Ramos (cell line): ENCODE results near the gene CAPZB.

Experiments
- in situ Hi-C: fragments of 300-500 bp; cut with MboI; formaldehyde crosslinking; loops from one replicate; pipeline ENCODE4 v1.14.3; 2022; ENCODE audit warnings: low sequenced_read_pairs; ENCODE audit not compliant: unreplicated experiment

Gene CAPZB

DNA sequence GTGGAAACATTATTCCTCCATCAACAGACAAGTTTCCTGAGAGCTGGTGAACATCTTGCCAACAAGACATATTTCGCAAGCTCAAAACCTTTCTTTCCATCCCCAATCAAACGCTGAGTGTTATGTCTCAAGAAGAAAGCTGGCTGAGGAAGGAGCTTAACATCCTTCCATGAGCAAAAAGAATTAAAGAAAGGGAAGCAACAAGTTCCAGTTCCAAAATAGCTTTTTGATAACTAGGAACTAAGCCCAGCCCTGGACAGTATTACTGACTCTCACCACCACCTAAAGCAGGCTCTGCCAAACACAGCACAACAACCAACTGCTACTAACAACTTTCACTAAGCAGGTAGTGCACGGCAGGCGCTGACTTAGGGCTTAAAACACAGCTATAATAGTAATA is 50.2 kb downstream of the CAPZB start:
- in situ Hi-C loops, result no loop called here

- in situ Hi-C loops, result no loop called here
Measured at GRCh38 chr1:19433719-19433998, 51.7 kb downstream of the CAPZB start.

DNA sequence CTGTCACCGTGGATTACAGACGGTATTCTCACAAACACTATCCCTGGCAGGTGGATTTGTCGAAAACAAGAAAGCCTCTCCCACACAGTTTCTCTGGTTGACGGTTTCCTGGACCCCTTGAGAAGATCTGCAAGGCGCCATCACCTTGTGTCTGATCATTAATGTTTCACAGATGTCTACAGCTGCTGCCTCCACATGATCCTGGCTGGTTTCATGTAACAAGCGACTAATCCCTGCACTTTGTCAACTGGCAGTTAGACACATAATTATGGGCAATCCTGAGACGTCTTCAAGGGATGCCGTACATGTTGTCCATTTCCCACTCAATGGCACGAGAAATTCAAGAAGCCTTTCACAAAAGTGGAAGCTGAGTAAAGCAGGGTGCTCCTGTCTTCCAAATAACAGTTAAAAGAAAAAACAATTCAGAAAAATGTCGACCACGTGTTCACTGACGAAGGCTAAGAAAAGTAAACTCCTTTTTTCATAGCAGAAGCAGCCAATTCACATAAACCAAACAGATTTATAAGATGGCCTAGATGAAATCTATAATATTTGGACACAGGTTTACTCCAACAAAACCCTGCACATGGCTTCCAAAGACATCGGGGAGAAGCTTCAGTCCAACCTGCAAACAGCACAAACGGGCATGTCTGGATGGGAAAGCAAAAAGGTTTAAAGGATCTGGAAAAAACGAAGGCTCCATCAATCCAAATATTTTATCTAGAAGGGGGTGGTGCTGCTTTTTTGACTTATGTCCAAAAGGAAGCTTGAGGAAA is 52.2 kb downstream of the CAPZB start:
- in situ Hi-C loops, result no loop called here

DNA sequence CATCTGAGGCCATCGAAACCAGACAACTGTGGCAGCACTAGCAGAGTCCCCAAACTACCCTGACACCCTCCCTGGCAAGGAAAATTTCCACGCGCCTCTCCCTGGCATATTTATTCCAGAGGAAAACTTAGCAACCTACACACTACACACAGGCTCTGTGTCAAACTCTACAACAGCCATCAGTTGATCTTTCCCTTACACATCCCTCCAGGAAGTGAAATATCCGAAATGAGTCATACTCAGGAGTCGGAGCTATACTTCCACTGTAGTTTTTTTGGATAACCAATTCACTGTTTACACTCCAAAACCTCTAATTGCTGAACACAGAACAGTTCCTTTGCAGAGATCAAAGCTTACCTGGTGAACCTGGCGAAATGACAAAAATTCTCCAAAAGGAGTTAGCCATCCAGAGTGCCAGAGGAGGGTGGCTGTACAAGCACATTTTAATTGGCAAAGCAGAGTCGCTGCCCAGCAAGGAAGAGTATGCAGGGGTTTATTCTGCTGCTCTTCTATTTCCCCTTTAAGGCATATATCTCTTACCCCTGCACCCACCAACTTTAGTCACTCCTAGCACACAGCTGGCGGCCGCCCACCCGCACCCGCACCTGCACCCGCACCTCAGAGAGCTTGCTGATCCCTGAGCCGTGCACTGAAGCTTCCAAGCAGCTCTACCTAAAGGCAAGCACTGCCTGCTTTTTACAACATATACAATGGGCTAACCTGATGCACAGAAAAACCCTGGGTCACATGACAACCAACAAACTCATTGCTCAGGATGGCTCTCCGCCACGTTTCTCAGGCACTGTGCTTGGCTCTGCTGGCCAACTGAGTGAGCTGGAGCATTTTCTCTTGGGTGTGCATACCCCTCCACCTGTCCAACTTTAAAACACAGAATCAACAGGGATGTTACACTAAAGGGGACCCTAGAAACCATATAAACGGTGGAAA is 54.9 kb downstream of the CAPZB start:
- in situ Hi-C loops, result no loop called here

DNA sequence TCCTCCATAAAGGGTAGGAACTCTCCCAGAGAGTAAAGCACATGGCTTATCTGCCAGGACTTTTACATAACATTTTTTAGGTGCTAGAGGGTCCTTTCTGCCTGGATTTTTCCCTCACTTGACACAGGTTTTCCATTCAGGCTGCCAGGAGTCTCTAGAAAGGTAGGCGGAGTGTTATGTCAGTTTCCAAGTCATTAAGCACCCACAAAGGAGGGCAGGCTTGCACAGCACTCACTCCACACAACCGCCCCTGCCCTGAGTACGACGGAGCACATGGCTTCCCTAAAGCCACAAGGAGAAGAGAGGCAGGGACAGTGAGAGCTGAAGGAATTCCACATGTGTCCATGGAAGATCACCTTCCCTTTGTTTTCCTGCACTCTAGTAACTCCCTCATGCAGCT is 55.7 kb downstream of the CAPZB start:
- in situ Hi-C loops, result no loop called here

DNA sequence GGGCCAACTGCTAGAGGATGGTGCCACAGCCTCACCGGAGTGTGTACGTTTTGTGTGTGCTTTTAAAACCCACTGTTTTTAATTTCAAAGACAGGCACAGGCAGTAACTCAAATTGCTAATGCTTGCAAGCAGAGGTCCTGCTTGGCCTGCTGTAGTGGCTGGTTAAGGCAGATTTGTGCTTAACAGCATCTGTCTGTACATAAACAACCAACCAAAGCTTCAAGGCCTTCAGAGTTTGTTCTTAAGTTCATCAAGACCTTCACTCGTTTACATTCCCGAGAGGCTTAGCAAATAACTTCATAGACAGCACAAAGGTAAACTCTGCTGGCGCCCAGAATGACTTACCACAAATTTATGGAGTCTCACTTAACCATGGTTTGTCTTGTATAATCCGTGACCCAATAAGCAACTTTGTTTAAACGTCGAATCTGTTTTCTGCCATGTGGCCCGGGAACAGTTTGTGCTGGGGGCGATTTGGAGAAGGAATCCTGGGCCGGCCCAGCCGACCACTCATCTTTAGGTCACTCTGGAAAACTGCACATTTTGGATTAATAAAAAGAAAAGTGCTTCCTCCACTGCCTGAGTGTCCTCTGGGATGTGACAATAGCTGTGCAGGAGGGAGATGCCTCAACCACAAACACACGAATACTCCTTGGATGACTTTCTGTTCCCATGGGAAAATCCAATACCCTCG is 58.1 kb downstream of the CAPZB start:
- in situ Hi-C loops, result no loop called here

- in situ Hi-C loops, result no loop called here
Measured at GRCh38 chr1:19426294-19427086, 58.8 kb downstream of the CAPZB start.

DNA sequence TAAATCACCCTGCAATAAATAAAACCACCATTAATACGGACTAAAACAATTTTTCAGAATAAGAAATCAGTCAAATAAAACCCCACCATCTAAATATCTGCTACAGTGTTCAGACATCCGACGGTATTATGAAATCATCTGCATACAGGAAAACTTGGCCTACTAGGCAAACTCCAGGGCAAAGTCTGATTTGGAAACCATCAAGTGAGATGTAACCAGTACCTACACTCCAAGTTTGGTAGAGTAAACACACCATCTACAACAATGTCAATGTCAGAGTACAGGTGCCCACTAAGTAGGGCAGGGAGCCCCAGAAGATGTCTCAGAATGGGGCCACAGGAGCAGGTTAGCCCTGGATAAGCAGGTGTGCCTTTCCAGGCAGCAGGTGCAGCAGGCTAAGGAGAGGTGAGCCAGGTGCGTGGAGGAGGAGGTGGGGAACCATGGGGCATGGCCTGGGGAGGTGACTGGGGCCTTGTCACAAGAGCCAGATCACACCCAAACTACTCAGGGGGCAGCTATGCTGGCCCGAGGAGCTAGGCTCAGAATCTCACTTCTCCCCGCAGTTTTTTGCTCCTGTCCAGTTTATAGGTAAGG is 59.6 kb downstream of the CAPZB start:
- in situ Hi-C loops, result no loop called here

GRCh38 chr1:19424651-19425570 is 60.4 kb downstream of the CAPZB start:
- in situ Hi-C loops, result no loop called here

GRCh38 chr1:19423130-19423529 is 62.2 kb downstream of the CAPZB start:
- in situ Hi-C loops, result no loop called here

- in situ Hi-C loops, result no loop called here
Measured at GRCh38 chr1:19421365-19421764, 64.0 kb downstream of the CAPZB start.

- in situ Hi-C loops, result no loop called here
Measured at GRCh38 chr1:19420606-19421005, 64.7 kb downstream of the CAPZB start.

DNA sequence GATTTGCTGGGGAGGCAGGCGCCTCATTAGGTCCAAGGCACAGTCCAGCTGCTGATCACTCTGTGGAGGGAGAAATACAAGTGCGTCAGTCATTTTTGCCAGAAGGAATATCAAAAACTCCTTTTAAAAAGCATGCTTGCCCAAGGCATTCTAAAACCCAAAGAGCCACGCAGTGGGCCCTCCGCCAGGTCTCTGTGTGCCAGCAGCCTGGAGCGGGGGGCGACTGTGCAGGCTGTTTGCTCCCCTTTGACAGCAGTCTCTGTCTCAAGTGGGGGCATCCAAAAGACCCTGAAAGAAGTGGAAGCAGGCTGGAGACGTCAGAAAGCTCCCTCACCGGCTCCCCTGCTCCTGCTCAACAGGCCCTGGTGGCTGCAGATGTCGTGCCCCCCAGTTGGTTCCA is 65.6 kb downstream of the CAPZB start:
- in situ Hi-C loops, result no loop called here

GRCh38 chr1:19418503-19418971 is 66.8 kb downstream of the CAPZB start:
- in situ Hi-C loops, result no loop called here

- in situ Hi-C loops, result no loop called here
Measured at GRCh38 chr1:19416921-19417470, 68.3 kb downstream of the CAPZB start.

- in situ Hi-C loops, result no loop called here
Measured at GRCh38 chr1:19416145-19416544, 69.2 kb downstream of the CAPZB start.

GRCh38 chr1:19414515-19415121 is 70.7 kb downstream of the CAPZB start:
- in situ Hi-C loops, result no loop called here

DNA sequence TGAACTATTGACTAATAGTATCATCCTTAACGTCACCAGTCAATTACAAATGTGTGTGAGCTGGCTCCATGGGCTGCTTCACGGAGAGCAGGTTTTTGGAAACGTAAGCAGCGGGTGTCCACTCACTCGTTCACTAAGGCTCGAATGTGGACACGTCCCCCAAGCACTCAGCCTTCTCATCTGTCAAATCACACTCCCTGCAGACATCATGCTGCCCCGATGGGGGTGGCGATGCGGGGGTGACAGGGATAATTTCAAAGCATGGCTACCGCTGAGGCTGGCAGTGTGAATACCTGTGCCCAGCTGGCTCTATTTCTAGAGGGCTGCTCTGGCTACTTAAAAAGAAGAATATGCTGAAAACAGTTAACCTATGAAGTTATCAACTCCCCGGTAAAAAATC is 71.3 kb downstream of the CAPZB start:
- in situ Hi-C loops, result no loop called here
